Head of caudate nucleus (tissue), 42 donors: ENCODE data around the gene SERPIND1.
A peak's percentile ranks its signal among the peaks of the same experiment; 100 is the strongest.

Experiments
- DNase-seq, 42 donors: peaks; one replicate each; pipeline versions ENCODE4 v3.0.0 to v3.0.0-alpha.2; 2020 to 2021; ENCODE audit warnings: mixed read lengths in 7 of 42
- intact Hi-C: fragments of 100-400 bp; cut with DNase I; formaldehyde crosslinking; loops from one replicate; pipeline ENCODE4 v1.15.0; 2022

SERPIND1 gene

DNA sequence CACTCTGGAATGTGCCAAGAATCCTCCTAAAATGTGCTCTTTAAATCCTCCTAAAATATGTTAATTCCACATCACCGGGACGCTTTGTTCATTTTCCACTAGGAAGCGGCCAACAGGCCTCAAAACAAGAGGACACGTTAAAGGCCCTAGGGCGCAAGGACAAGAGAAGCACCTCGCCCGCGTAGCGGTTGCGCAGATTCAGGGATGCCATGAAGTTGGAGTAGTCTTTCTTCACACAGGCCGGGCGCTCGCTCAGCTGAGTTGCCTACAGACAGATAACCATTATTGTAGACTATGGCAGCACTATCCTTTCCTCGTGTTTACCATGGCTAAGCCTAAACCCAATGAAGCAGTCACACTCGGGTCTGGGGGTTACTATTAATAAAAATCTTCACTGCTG lies 29.5 kb upstream of the SERPIND1 start:
- intact Hi-C loops = no loop called here
- DNase-seq = no peak

DNA sequence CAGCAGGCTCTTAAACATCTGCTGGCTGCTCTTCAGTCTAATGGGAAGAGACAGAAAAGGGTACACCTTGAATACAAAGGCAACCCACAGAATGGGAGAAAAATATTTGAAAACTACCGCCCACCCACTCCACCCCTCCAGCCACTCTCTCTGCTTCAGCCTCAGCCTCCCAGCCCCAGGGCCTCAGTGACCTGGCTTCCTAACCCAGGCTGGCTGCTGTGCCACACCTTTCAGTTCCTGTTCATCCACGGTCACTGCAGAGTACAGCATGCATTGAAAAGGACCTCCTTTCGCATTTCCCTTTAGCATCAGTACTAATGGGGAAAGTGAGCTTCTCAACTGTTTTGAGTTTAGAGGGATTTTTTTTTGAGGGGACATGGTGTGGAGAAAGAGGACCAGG lies 28.8 kb upstream of the SERPIND1 start:
- no peak for DNase-seq
- intact Hi-C loops = no loop called here

DNA sequence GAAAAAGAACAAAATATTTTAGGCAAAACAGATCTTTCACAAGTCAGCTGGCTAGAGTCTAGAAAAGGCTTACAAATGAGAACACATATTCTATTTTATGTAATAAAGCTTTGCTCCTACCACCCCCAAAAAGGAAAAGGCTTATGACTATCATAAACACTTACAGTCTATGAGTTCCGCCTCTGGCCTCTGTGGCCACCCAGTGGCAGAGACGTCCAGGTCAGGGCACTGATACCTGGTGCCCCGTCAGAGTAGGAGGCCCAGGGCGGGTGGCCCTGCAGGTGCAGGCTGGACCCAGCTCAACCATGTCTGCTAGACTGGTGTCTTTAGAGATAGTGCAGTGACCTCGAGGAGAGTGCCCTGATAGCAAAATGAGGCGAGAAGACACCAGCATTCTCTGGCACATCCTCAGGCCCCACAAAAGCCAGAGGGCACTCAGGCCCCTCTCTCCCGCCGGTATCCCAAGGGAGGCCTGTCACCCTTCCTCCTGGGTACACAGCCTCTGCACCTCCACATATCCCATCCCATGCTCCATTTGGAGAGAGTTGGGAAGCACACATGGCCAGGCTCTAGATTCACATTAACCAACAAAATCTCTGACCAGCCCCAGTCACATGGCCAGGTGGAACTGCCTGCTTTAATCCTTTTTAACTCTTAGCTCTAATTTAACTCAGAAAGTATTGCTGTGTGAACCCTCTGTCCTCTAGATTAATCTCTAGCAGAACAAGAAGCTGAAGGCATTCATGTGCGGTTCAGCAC lies 27.3 kb upstream of the SERPIND1 start:
- intact Hi-C loops = no loop called here
- DNase-seq = no peak

DNA sequence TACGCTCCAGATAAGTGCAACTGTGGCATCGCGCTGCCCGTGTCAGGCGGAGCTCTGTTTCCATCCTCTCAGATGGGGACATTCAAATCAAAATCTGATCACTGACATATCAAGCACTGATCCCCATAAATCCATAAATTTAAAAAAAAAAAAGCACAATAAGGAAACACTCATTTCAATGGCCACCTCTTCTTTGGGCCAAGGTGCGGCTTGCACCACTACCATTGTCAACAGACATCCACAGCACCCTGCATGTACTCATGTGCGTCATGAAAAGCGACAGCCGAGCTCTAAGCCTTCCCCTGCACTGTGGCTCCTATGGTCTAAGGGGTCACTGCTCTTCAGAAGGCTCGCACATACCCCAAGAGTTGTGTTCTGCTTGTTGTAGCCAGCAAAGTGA lies 26.7 kb upstream of the SERPIND1 start:
- intact Hi-C loops = no loop called here
- DNase-seq = no peak

DNA sequence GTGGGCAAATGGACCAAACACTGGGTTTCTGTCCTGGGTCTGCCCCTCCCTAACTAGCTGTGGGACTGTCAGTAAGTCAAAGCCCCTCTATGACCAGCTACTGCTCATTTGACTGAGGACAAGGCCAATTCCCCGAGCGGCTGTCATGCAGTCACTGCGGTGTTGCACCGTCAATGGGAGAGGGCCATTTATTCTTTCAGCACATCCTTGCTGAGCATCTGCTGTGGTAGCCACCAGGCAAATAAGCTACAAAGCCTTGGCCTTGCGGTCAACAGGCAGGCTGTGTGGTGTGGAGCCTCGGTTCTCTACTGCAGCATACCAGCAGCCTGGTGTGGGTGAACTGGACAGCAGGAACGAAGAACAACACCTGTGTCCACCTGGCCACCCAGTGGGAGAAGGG lies 25.8 kb upstream of the SERPIND1 start:
- no peak for DNase-seq
- intact Hi-C loops = no loop called here

DNA sequence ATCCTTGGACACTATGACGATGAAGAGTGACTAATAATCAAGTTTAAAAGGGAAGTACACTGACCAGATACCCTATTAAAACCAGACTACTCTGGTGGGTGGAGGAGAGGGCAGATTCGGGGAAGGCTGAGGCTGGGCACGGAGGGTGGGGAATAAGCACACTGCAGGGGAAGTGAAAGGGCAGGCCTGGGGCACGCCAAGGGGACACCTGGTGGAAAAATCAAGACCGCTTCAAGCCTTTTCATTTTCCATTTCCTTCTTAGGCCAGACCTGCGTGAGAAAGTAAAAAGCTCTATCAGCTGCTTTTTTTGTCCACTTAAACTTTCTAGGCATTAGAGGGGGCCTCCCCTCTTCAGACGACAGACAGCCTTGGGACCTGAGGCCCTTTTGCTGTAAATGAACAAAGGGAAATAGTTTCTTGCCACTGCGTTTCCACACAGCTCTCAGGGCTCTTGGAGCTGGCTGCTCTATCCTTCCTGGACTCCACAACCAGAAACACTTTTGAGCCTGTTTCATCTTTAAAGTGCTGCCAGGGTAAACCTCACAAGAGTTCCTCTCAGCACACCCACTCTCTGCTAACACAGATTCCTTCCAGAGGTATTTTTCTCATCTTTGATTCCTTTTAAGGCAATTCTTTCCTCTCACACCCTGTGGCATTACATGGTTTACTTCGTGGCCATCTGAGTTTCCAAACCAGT lies 25.0 kb upstream of the SERPIND1 start:
- intact Hi-C loops = no loop called here
- peak in 4 of 42 donors; percentile 39 to 65 (median 47) for DNase-seq

DNA sequence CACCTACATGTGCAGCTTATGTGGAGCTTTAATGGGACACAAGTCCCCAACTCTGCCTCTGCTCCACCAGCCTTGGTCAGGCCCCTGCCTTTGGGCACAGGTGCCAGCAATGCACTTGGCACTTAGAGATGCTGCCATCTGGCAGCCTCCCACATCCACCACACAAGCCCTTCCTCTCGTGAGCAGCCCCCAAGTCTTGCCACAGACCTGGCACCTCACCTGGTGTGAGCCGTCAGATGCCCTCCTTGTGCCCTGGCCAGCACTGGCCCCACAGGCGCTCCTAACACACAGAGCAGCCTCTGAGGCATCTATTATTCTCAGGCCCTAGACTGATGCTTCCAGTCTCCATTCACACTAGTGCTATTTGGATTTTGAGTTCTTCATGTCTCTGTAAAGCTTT lies 24.5 kb upstream of the SERPIND1 start:
- intact Hi-C loops = no loop called here

DNA sequence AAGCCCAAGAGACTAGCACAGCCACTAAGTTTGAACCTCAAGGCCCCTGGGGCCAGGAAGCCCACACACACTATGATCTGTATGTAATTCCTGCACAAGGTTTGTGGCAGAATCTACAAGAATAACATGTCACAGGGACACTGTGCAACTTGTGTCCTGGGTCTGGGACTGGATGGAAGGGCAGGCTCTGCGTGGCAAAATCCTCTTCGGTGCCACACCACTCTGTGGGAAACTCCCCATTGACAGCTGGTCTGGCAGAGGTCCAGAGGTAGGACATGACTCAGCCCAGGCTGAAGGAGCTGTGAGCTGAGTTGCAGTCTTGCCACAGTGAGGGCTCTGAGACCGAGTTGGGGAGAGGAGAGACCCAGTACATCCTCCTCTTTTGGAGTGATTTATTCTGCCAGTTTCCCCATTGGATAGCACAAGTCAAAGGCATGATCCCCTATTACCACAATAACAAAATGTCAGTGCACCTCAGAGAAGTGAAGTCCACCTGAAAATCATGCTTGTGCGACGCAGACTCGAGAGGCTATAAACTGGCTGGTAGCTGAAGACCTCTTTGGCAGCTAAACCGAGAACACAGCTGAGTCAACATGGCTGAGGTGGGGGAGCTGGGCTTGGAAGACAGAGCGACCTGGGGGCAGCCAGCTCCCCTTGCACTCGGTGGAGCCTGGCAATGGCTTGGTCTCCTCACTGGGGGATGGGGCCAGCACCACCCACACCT lies 23.3 kb upstream of the SERPIND1 start:
- intact Hi-C loops = no loop called here
- peak in 41 of 42 donors; percentile 25 to 87 (median 68) for DNase-seq

More for the DNA sequence above, 24.5 kb upstream of the SERPIND1 start:
- DNase-seq = peak in 1 of 42 donors; percentile 15

DNA sequence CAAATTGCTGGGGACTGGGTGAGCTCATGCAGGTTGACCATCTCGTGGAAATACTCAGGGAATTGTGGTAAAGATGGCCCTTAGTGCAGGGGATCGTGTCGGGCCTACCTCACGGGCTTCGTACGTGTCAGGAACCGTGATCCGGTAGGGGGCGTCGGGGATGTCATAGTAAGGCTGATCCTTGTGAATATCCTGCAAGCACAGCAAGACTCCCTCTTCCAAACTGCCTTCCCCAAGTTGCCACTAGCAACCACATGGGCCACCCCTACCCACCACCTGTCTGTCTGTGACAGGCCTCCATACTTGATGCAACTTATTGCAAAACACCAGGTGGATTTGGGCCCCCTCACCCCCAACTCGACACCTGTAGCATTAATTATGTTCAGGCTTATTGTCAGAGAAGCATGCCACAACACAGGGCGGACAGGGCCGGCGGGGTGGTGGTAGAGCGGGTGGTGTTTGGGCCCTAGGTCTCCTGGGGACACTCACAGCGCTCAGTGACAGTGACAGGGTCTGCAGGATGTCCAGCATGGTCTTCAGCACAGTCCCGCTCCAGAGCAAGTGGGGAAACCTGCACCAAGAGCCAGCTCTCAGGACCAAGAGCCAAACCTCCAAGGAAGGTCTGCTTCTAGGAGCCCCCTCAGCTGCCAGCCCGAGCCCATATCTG lies 22.6 kb upstream of the SERPIND1 start:
- peak; percentile 26 to 87 (median 66) for DNase-seq
- intact Hi-C loops = no loop called here

DNA sequence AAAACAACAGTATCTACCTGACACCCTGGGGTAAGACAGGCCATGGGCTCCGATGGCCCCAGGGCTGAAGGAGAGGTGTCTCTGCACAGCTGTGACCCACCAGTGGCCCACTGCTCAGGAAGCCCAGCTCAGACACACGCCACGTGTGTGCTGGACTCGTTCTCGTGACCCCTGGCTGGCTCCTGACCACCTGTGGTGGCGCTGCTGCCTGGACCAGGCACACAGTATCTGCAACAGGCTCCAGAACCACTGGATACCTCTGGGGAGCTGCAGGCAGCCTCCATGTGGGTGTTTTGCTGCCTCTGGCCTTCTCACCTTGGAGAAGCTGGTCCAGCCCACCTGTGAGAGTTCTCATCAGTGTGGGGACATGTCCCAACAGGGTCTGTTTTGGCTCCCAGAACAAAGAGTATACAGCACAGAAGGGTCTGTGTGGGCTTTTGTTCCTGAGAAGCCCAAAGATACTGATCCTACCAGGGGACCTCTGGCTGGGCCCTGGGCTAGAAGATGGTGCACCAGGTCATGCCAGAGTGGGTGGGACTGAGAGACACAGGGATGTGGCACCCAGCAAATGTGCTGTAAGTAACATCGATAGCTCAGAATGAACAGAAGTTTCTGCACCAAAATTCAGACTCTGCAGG lies 21.7 kb upstream of the SERPIND1 start:
- no peak for DNase-seq

DNA sequence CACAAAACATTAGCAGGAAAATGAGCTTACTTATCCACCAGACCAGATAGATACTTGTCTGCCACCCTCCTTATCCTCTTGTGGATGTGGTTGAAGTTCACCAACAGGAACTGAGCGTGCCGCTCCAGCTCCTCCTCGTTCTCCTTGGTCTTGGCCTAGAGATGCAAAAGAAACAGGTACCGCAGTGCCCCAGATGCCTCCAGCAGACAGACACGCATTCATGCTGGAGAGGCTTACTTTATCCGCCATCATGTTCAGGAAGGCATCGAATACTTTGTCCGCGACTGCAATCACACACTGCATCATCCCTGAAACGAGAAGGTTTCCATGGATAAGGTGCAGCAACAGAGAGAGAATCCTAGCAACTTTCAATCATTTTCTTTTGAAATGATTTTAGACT lies 21.0 kb upstream of the SERPIND1 start:
- intact Hi-C loops = no loop called here

More for the DNA sequence above, 21.7 kb upstream of the SERPIND1 start:
- intact Hi-C loops = no loop called here

DNA sequence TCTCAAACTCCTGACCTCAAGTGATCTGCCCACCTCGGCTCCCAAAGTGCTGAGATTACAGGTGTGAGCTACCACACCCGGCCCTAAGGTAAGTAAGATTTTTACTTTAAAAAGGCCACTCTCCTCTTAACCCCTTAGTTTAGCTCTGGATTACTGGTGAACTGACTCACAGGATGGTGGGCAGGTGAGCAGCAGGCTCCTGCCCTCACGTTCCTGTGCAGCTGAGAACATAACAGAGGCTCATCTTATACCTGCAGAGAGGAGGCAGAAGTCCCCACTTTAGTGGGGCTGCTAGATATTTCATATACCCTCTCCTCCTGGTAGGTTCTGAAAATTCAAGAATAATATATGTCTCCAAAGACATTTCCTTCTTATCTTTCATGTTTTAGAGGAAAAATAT lies 17.1 kb upstream of the SERPIND1 start:
- DNase-seq = peak in 6 of 42 donors; percentile 26 to 63 (median 40)
- intact Hi-C loops = no loop called here

More for the DNA sequence above, 21.0 kb upstream of the SERPIND1 start:
- DNase-seq = no peak

DNA sequence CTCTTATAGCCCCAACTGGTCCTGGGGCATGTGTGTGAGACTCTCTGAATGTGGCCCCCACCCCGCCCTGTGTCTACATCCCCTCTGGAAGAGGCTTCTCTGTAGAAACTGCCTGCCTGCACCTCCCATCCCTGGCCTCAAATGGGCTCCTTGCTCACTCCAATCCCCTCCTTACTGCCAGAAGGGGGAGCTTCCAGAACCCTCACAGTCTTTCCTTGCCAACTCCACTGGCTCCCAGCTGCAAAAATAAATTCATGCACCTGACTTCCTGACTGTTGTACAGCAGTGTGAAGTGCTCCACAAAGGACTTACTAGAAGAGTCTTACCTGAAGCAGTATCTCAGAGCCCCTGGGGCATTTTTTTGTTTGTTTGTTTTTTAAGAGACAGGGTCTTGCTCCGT lies 15.2 kb upstream of the SERPIND1 start:
- DNase-seq = no peak

DNA sequence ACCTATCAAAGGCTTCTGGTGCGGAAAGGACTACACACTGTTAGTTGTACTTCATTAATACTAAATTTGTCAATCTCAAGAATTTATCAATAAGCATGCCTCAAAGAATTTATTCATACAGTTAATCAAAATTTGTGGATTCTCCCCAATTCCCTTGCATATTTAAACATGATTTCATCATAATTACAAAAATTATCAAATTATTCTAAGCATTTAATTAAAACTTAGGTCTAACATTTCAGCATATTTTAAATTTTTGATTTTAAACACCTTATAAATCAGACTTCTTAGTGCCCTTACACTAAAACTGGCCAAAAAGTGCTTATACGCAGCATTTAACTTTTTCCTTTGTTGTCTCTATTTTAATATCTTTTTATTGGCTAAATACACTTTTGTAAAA lies 13.8 kb upstream of the SERPIND1 start:
- no peak for DNase-seq
- intact Hi-C loops = no loop called here

More for the DNA sequence above, 15.2 kb upstream of the SERPIND1 start:
- intact Hi-C loops = no loop called here

DNA sequence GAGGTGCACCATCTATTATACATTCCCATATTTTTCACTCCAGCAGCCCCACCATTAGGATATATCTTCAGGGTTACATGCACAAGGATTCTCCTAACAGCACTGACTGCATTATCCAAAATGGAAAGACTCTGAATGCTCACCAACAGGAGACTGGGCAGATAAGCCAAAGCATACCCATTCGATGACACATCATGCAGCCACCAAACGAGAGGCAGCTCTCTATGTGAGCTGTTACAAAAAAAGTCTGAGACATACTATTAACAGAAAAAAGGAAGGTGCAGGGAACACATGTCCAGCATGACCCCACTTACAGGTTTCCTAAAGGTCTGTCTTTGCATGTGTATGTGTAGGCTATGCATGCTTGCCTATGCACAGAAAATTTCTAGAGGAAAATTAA lies 12.4 kb upstream of the SERPIND1 start:
- intact Hi-C loops = no loop called here
- no peak for DNase-seq

DNA sequence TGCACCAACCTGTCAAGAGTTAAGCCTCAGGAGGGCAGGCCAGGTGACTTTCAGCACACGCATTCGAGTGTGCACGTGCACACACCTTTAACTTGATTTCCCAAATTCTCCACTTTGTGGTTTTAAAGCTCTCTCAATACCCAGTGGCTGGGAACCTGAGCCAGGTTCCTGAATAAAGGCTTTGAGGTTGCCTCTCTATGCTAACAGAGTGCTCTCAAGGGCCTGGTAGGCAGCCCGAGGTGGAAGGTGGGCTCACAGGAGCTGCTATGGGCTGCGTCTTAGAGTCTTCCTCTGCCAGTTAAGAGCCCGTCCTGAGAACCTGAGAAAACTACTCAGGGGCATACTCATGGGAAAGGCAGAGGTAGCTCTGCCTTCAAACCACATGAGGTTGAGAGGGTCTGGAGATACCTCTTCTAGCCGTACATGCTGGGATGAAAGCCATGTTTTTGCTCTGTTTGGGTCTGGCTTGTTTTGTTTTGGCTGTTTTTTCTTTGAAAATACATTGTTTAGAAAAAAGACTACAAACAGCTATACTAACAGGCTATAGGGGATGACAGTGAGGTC lies 11.6 kb upstream of the SERPIND1 start:
- no peak for DNase-seq
- intact Hi-C loops = no loop called here

DNA sequence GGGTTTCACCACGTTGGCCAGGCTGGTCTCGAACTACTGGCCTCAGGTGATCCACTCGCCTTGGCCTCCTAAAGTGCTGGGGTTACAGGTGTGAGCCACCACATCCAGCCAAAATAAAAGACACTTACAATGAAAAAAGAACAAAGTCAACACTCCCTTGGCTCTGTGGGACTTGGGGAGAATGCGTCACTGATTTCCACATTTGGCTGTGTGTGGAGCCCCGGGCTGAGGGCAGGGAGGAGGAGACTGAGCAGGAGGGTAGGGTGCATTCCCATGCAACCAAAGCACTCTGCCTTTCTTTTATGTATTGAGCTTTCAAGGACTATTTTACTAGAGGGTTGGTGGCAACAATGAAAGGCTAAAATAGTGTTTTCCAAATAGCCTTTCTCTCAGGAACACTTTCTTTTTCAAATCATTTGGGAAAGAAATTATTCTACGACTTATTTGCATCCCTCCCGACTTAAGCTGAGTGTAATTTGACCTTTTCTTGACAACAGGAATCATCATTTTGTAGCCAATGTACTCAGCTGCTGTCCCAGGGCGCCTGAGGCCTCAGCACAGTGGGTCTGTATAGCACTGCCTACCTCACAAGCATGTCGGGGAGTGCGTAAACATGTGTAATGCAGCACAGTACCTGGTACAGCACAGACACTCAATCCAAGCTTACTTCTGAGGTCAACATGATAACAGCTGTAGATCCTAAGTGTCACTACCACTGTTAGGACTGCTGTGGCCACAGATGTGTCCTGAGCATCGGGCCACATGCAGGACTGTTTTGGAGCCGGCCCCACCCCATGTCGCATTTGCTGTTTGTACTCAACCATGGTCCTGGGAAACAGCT lies 10.1 kb upstream of the SERPIND1 start:
- intact Hi-C loops = no loop called here
- no peak for DNase-seq

DNA sequence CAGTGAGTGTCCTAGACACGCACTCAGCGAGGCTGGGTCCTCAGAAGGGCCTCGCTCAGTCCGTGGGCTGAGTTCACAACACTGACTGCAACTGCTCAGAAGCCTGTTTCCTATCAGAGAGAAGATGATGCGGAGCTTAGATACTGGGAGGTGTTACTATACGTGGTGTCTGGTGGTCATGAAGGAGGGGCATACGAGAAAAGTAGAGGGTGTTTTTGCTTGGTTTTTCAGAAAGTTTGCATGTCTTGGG lies 9.5 kb upstream of the SERPIND1 start:
- no peak for DNase-seq
- intact Hi-C loops = no loop called here
